Measurements from ENCODE around the gene GALNTL6. TPM values are rescaled to one million over a fixed set of nuclear protein-coding genes. Genes with fewer than 3 reads are reported as not detected.

The GALNTL6 gene
- total RNA-seq, 2 donors from 2014 or later = not detected

DNA sequence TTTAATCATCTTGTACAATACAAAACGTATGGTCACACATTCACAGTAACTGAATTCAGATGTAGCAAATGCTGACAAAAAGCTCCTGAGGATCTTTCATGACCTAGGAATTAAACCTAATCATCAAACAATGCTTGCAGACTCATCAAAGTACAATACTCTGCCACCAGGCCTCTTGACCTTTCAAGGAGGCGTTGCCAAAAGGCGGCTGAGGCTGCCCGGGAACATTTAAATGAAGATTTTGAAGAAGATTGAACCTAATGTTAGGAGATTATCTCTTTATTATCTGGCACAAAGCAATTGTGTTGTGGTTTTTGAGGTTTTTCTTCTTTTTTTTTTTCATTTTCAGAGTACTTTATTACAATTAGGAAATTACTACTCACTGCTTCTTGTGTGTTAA is 340.5 kb downstream of the GALNTL6 start:
- Mint-ChIP-seq H3K27me3 (ENCODE audit: low read depth) (no peaks in the 10 kb centered on the region), H3K36me3 (ENCODE audit: insufficient read depth in 2 of 2) (no peaks in the 10 kb centered on the region), H3K4me3 (no peak overlapping the region), H3K9me3 (peaks cover 4 to 5% of the 10 kb centered on the region in 2 donors), H3K4me1 (ENCODE audit: low read depth) (no peaks in the 10 kb centered on the region), H3K27ac (no peak overlapping the region)
- ATAC-seq (replicated peaks in 1 of 2) (no peak), DNase-seq (no peak)

DNA sequence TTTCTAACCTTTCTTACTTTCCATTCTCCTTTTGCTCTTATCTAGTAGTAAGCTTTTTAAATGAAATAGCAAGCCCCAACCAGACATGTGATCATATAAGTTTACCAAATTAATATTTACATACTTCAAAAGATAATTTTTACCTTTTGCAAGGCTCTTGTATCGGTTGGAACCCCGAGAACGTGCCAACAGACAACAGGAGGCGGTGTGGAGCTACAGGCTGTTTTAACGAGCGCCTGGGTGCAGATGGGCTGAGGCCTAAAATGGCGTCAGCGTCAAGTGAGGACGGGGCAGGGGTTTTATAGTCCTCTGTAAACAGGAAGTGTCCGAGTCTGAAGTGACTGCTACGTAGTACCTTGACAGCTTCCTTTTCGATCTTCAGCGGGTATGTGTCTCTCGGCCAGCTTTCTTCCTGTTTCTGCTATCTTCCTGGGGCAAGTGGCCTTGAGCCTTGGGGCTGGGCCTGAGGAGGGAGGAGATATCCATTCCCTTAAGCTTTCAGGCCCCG is 342.7 kb downstream of the GALNTL6 start:
- Mint-ChIP-seq H3K36me3 (ENCODE audit: insufficient read depth in 2 of 2) (no peaks in the 10 kb centered on the region), H3K27me3 (ENCODE audit: low read depth) (no peaks in the 10 kb centered on the region), H3K27ac (no peak overlapping the region), H3K4me3 (no peak overlapping the region), H3K4me1 (ENCODE audit: low read depth) (no peaks in the 10 kb centered on the region), H3K9me3 (peaks cover 6 to 7% of the 10 kb centered on the region in 2 donors)
- no peak for DNase-seq
- ATAC-seq (replicated peaks in 1 of 2) = no peak

GRCh38 chr4:172157946-172158345 is 344.7 kb downstream of the GALNTL6 start:
- peaks cover 9 to 11% of the 10 kb centered on the region in 2 donors for H3K9me3 Mint-ChIP-seq
- ATAC-seq (replicated peaks in 1 of 2) = no peak
- no peak overlapping the region for H3K27ac Mint-ChIP-seq

DNA sequence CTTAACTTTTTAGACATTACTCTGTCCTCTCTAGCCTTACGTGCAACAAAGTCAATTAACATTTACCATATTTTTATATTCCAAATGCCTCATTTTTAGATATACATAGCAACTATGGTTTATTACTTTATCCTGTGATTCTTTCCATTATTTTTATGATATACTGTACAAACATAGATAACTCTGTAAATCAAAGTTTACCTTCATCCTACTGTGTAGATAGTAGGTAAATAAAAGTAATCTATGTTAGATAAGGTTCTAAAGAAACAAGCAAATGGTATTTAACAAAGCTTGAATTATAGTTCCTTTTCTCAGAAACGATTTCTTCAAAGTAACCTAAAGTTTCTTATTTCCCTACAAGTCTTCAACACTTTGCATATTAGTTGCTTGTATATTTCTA is 350.0 kb downstream of the GALNTL6 start:
- no peak overlapping the region for H3K27ac Mint-ChIP-seq
- H3K27me3 Mint-ChIP-seq (ENCODE audit: low read depth) = no peaks in the 10 kb centered on the region
- no peaks in the 10 kb centered on the region for H3K4me1 Mint-ChIP-seq (ENCODE audit: low read depth)
- peaks cover 0 to 2% of the 10 kb centered on the region in 2 donors for H3K36me3 Mint-ChIP-seq (ENCODE audit: insufficient read depth in 2 of 2)
- peaks cover 11% of the 10 kb centered on the region in 2 donors for H3K9me3 Mint-ChIP-seq
- ATAC-seq (replicated peaks in 1 of 2) (no peak), DNase-seq (no peak)
- H3K4me3 Mint-ChIP-seq = no peak overlapping the region

More at GRCh38 chr4:172157946-172158345, 344.7 kb downstream of the GALNTL6 start:
- Mint-ChIP-seq H3K36me3 (ENCODE audit: insufficient read depth in 2 of 2) (no peaks in the 10 kb centered on the region), H3K27me3 (ENCODE audit: low read depth) (no peaks in the 10 kb centered on the region), H3K4me1 (ENCODE audit: low read depth) (no peaks in the 10 kb centered on the region), H3K4me3 (no peak overlapping the region)
- DNase-seq = no peak

GRCh38 chr4:172168888-172169287 is 355.7 kb downstream of the GALNTL6 start:
- H3K27ac Mint-ChIP-seq = no peak overlapping the region
- H3K4me1 Mint-ChIP-seq (ENCODE audit: low read depth) = no peaks in the 10 kb centered on the region
- ATAC-seq (replicated peaks in 1 of 2) (no peak), DNase-seq (no peak)
- peaks cover 2 to 7% of the 10 kb centered on the region in 2 donors for H3K9me3 Mint-ChIP-seq
- no peaks in the 10 kb centered on the region for H3K27me3 Mint-ChIP-seq (ENCODE audit: low read depth)
- peaks cover 0 to 3% of the 10 kb centered on the region in 2 donors for H3K36me3 Mint-ChIP-seq (ENCODE audit: insufficient read depth in 2 of 2)
- H3K4me3 Mint-ChIP-seq = no peak overlapping the region

DNA sequence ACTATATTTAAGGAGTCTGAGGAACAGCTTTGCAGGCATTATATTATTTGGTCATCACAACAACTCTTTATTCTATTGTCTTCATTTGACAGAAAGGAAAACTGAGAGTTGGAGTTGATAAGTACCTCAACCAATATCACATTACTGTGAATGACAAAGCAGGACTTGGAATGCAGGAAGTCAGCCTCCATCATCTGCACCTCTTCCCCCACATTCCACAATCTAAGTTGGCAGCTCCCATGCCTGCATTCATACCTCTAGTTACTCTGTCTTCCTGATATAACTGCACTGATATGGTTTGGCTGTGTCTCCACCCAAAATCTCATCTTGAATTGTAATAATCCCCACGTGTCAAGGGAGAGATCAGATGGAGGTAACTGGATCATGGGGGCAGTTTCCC is 356.7 kb downstream of the GALNTL6 start:
- peaks cover 2 to 7% of the 10 kb centered on the region in 2 donors for H3K9me3 Mint-ChIP-seq

GRCh38 chr4:172173206-172173605 is 360.0 kb downstream of the GALNTL6 start:
- Mint-ChIP-seq H3K9me3 (peaks cover 2 to 6% of the 10 kb centered on the region in 2 donors), H3K4me3 (no peak overlapping the region), H3K4me1 (ENCODE audit: low read depth) (no peaks in the 10 kb centered on the region), H3K27me3 (ENCODE audit: low read depth) (no peaks in the 10 kb centered on the region), H3K27ac (no peak overlapping the region), H3K36me3 (ENCODE audit: insufficient read depth in 2 of 2) (peaks cover 0 to 1% of the 10 kb centered on the region in 2 donors)
- DNase-seq (no peak), ATAC-seq (replicated peaks in 1 of 2) (no peak)

More for the DNA sequence above, 356.7 kb downstream of the GALNTL6 start:
- DNase-seq (no peak), ATAC-seq (replicated peaks in 1 of 2) (no peak)
- no peak overlapping the region for H3K4me3 Mint-ChIP-seq
- H3K27ac Mint-ChIP-seq = no peak overlapping the region
- no peaks in the 10 kb centered on the region for H3K27me3 Mint-ChIP-seq (ENCODE audit: low read depth)
- peaks cover 0 to 3% of the 10 kb centered on the region in 2 donors for H3K36me3 Mint-ChIP-seq (ENCODE audit: insufficient read depth in 2 of 2)
- H3K4me1 Mint-ChIP-seq (ENCODE audit: low read depth) = no peaks in the 10 kb centered on the region

DNA sequence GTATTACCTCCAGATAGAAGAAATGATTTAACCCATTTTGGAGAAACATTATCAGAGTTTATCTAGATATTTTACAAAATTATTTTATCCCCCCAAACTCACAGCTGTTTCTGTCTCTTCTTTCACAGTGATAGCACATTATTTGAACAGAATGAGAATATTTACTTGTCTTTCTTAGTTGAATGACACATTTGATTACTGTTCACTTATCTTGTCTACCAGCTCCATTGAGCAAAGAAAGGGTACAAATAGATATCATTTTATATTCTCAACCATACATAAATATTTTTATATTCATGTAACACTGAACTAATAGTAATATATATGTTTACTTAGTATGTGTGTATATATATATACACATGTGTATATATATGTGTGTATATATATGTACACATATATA is 364.2 kb downstream of the GALNTL6 start:
- Mint-ChIP-seq H3K4me3 (no peak overlapping the region), H3K4me1 (ENCODE audit: low read depth) (no peaks in the 10 kb centered on the region), H3K27ac (no peak overlapping the region), H3K9me3 (peaks cover 2 to 6% of the 10 kb centered on the region in 2 donors), H3K27me3 (ENCODE audit: low read depth) (no peaks in the 10 kb centered on the region), H3K36me3 (ENCODE audit: insufficient read depth in 2 of 2) (no peaks in the 10 kb centered on the region)
- ATAC-seq (replicated peaks in 1 of 2) = no peak
- no peak for DNase-seq

- no peaks in the 10 kb centered on the region for H3K36me3 Mint-ChIP-seq (ENCODE audit: insufficient read depth in 2 of 2)
- H3K27me3 Mint-ChIP-seq (ENCODE audit: low read depth) = no peaks in the 10 kb centered on the region
- H3K9me3 Mint-ChIP-seq = peaks cover 3 to 9% of the 10 kb centered on the region in 2 donors
- no peaks in the 10 kb centered on the region for H3K4me1 Mint-ChIP-seq (ENCODE audit: low read depth)
- ATAC-seq (replicated peaks in 1 of 2) (no peak), DNase-seq (no peak)
- H3K27ac Mint-ChIP-seq = no peak overlapping the region
- no peak overlapping the region for H3K4me3 Mint-ChIP-seq
Measured at GRCh38 chr4:172188248-172188988, 375.2 kb downstream of the GALNTL6 start.

DNA sequence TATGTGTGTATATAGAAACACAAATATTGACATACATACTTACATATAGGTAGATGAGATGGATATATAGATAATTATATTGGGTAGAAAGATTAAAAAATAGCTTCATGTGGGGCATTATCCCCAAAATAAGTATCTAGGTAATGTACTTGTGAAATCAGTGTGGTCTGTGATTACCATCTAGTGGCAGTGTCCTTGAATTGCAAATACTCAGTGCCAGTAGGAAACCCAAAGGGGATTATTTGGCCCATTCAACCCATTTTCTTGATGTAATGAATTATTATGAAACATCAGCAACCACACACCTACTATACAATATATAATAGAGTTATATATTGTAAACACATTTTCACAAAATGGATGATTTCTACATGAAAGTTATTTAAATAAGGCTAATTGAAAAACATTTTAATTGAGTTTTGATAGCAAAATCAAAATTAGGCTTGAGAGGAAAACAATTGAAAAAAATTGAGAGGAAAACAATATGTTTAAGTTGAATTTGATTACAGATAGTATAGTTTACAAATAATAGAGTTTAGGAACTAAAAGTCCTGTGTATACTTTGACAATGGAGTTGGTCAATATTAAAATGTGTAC is 389.4 kb downstream of the GALNTL6 start:
- ATAC-seq (replicated peaks in 1 of 2) = no peak

DNA sequence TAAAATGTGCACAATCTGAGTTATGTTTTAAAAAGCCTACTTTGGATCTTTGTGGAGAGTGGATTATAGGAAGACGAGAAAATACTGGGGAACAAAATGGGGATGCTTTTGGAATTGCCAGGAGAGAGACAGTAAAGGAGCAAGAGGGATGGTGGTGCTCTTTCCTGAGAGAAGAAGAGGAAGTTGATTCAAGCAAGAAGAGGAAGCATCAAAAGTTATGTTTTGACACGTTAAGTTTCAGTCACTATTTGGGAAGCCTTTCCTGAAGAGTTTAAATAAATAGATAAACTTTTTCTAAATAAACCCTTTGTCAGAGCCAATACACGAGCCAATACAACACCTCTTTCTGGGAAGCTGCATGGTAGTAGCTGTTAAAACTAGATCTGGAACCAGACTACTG is 394.1 kb downstream of the GALNTL6 start:
- Mint-ChIP-seq H3K4me3 (no peak overlapping the region), H3K27ac (no peak overlapping the region), H3K4me1 (ENCODE audit: low read depth) (no peaks in the 10 kb centered on the region), H3K27me3 (ENCODE audit: low read depth) (no peaks in the 10 kb centered on the region), H3K36me3 (ENCODE audit: insufficient read depth in 2 of 2) (peaks cover 0 to 4% of the 10 kb centered on the region in 2 donors), H3K9me3 (peaks cover 5 to 10% of the 10 kb centered on the region in 2 donors)
- DNase-seq (no peak), ATAC-seq (replicated peaks in 1 of 2) (no peak)

More for the DNA sequence above, 389.4 kb downstream of the GALNTL6 start:
- no peak for DNase-seq
- H3K36me3 Mint-ChIP-seq (ENCODE audit: insufficient read depth in 2 of 2) = peaks cover 0 to 4% of the 10 kb centered on the region in 2 donors
- H3K4me3 Mint-ChIP-seq = no peak overlapping the region
- peaks cover 5 to 10% of the 10 kb centered on the region in 2 donors for H3K9me3 Mint-ChIP-seq
- H3K27me3 Mint-ChIP-seq (ENCODE audit: low read depth) = no peaks in the 10 kb centered on the region
- H3K4me1 Mint-ChIP-seq (ENCODE audit: low read depth) = no peaks in the 10 kb centered on the region
- no peak overlapping the region for H3K27ac Mint-ChIP-seq

DNA sequence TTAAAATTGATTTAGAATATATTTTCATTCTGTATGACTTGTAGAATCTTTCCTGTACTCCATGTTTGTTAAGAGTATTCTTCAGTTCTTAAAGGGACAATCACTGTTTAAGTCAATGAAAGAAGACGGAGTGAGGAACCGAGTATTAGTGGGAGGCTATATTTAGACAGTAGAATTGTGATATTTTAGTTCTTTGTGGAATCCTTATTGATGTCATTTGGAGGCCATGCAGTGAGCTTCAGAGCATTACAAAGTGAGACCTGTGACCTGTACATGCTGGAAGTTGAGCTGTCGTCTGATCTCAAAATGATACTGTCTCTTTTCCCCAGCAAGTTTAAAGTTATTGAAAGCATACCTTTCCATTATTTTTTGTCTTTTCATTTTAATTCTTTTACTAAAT is 394.7 kb downstream of the GALNTL6 start:
- Mint-ChIP-seq H3K9me3 (peaks cover 5 to 10% of the 10 kb centered on the region in 2 donors), H3K4me1 (ENCODE audit: low read depth) (no peaks in the 10 kb centered on the region), H3K27ac (no peak overlapping the region), H3K36me3 (ENCODE audit: insufficient read depth in 2 of 2) (peaks cover 0 to 4% of the 10 kb centered on the region in 2 donors), H3K4me3 (no peak overlapping the region), H3K27me3 (ENCODE audit: low read depth) (no peaks in the 10 kb centered on the region)
- ATAC-seq (replicated peaks in 1 of 2) (no peak), DNase-seq (no peak)

DNA sequence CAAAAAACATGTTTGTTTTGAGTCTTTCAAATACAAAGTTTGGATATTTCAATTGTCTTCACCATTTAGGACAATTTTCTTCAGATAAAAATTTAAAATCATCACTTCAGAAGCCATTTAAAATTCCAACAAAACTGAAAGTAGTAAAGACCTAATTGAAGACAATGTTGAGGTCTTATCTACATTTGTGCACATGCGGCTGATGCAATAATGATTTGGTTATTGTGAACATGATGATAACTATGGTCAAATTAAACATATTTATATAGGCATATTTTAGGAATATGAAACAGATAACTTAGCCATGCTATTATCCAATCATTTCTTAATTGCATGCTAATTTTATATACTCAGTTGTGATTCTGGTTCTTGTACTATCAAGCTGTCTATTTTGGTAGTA is 407.5 kb downstream of the GALNTL6 start:
- no peaks in the 10 kb centered on the region for H3K27me3 Mint-ChIP-seq (ENCODE audit: low read depth)
- H3K27ac Mint-ChIP-seq = no peak overlapping the region
- no peak overlapping the region for H3K4me3 Mint-ChIP-seq
- H3K36me3 Mint-ChIP-seq (ENCODE audit: insufficient read depth in 2 of 2) = no peaks in the 10 kb centered on the region
- no peak for DNase-seq
- ATAC-seq (replicated peaks in 1 of 2) = no peak
- H3K4me1 Mint-ChIP-seq (ENCODE audit: low read depth) = no peaks in the 10 kb centered on the region
- no peaks in the 10 kb centered on the region for H3K9me3 Mint-ChIP-seq
